Activated naive CD4-positive, alpha-beta T cell treated with anti-CD3 and anti-CD28 coated beads for 36 hours (primary cell): ENCODE data around the gene CDC42EP1. TPM values are rescaled to one million over a fixed set of nuclear protein-coding genes. Genes with fewer than 3 reads are reported as not detected.
A peak's percentile ranks its signal among the peaks of the same experiment; 100 is the strongest.
"Not testable (repeated sequence)": the region's sequence is repeated elsewhere in the genome, so short reads cannot be mapped to it uniquely, and the experiment has no call there.

Experiments
- CTCF ChIA-PET: fragments of 350-600 bp; sonication (Branson Sonifier 250); formaldehyde crosslinking; loops from one replicate; lab custom pipeline; 2021; ENCODE audit warnings: antibody characterized with exemption; lab: Charles Lee
- DNase-seq: peaks from one replicate; pipeline ENCODE4 v3.0.0-alpha.2; 2020
- H3K27ac Mint-ChIP-seq: one replicate; pipeline ENCODE4 v1.8.0; 2021; ENCODE audit warnings: mild to moderate bottlenecking, mixed read lengths
- H3K27me3 Mint-ChIP-seq: one replicate; pipeline ENCODE4 v1.8.0; 2021; ENCODE audit warnings: low read depth, mixed read lengths
- H3K36me3 Mint-ChIP-seq: one replicate; pipeline ENCODE4 v1.8.0; 2021; ENCODE audit warnings: low read depth, mixed read lengths
- H3K4me1 Mint-ChIP-seq: one replicate; pipeline ENCODE4 v1.8.0; 2021; ENCODE audit warnings: low read depth, mixed read lengths
- H3K4me3 Mint-ChIP-seq: one replicate; pipeline ENCODE4 v1.8.0; 2021; ENCODE audit warnings: mild to moderate bottlenecking, moderate library complexity, mixed read lengths
- H3K9me3 Mint-ChIP-seq: one replicate; pipeline ENCODE4 v1.8.0; 2021; ENCODE audit warnings: mixed read lengths
- intact Hi-C: fragments of 100-400 bp; cut with micrococcal nuclease; formaldehyde crosslinking; loops from one replicate; pipeline ENCODE4 v1.15.1; 2023
- total RNA-seq, 2 experiments: library from RNA; stranded (reverse); gene quantifications; one replicate each; pipeline ENCODE4 v1.2.3, GENCODE V29; 2021

The CDC42EP1 gene
- total RNA-seq, 2 experiments from 2014 or later: 1.9 to 2.8 TPM

DNA sequence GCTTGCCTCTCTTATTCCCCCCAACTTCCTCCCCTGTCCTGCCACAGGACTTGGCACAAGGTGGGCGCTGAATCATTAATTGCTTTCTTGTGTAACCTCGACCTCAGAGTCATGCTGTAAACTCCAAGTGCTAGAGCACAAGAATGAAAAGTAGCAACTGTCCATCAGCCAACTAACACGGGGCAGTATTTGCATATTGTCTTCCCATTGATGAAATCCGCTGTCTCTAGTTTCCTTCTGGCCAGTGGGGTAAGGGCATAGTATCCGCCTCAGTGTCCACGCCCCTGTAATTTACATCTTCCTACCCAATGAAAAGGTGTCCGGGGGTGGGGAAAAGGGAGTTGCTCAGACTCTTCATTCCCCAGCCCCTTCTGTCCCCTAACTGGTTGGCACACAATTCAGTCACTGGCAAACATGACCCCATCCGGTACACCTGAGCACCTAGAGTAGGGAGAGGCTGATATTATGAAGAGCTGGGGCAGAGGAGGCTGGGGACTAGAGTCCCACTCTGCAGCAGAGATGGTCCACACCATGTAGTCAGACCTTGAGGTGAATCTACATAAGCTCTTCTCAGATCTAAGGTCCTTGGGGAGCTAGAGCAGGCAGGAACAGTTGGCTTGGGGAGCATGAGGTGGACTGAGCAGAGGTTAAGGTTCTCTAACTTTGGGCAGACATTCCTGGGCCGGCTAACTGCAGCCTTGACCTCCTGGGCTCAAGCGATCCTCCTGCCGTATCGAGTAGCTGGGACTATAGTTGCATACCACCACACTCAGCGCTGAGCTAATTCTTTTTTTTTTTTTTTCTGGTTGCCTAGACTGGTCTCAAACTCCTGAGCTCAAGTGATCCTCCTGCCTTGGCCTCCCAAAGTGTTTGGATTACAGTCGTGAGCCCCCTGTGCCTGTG lies 41.5 kb downstream of the CDC42EP1 start:
- intact Hi-C loops: no loop called here
- no peaks in the 10 kb centered on the region for H3K27me3 Mint-ChIP-seq
- H3K27ac Mint-ChIP-seq: no peak overlapping the region
- no peaks in the 10 kb centered on the region for H3K9me3 Mint-ChIP-seq
- H3K4me1 Mint-ChIP-seq: peaks cover 24% of the 10 kb centered on the region
- no peak overlapping the region for H3K4me3 Mint-ChIP-seq
- CTCF ChIA-PET: interaction anchor here (0.6 to 1.5 kb wide), 7 partner anchors 9 to 62 kb away, joined by 3 to 7 read pairs (median 4); no protein-coding TSS in a partner anchor
- no peak for DNase-seq
- no peaks in the 10 kb centered on the region for H3K36me3 Mint-ChIP-seq

DNA sequence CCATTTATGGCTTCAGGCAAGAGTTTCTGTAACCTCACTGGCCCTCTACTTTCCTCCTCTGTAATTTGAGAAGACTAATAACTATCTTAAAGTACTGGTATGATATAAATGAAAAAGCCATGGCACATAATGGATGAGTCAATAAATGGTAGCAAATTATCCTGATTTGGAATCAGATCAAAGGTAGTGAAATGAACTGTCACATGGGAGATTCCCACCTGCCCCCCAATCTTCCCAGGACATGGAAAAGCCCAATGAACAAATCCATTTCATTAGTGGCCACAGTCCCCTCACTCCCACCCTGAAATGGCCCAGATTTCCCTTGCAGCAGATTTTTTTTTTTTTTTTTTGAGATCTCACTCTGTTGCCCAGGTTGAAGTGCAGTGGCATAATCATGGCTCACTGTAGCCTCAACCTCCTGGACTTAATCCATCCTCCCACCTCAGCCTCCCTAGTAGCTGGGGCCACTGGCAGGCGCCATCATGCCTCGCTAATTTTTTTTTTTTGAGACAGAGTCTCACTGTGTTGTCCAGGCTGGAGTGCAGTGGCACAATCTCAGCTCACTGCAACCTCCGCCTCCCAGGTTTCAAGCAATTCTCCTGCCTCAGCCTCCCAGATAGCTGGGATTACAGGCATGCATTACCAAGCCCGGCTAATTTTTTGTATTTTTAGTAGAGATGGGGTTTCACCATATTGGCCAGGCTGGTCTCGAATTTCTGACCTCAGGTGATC lies 42.4 kb downstream of the CDC42EP1 start:
- H3K36me3 Mint-ChIP-seq, intact Hi-C loops, H3K4me3 Mint-ChIP-seq, DNase-seq, H3K27ac Mint-ChIP-seq, H3K27me3 Mint-ChIP-seq, H3K9me3 Mint-ChIP-seq: not testable (repeated sequence)
- CTCF ChIA-PET: interaction anchor here (0.6 to 3.1 kb wide), 8 partner anchors 10 to 63 kb away, joined by 3 to 23 read pairs (median 4); no protein-coding TSS in a partner anchor
- H3K4me1 Mint-ChIP-seq: peaks cover 34% of the 10 kb centered on the region

DNA sequence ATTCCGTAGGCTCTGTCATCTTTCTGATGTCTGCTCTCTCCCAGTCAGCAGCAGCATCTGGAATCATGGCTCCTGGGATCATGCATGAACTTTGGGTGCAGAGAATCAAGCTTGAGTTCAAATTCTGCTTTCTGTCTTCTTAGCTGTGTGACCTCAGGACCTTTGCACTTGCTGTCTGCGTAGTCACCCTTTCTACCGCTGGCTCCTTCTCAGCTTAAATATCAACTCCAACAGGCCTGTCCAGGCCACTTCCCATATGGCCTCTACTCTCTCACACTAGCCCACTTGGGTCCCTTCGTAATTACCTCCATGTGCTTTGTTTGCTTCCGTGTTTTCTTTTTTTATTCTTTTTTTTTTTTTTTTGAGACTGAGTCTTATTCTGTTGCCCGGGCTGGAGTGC lies 43.8 kb downstream of the CDC42EP1 start:
- no peak for DNase-seq
- Mint-ChIP-seq H3K4me1 (peaks cover 39% of the 10 kb centered on the region), H3K36me3 (no peaks in the 10 kb centered on the region), H3K9me3 (no peaks in the 10 kb centered on the region), H3K27me3 (no peaks in the 10 kb centered on the region), H3K27ac (no peak overlapping the region), H3K4me3 (no peak overlapping the region)
- intact Hi-C loops: no loop called here
- CTCF ChIA-PET: interaction anchor here (0.7 to 3.1 kb wide), 3 partner anchors 12 to 118 kb away, joined by 3 to 23 read pairs (median 7); partner anchors contain the start of gene MFNG

DNA sequence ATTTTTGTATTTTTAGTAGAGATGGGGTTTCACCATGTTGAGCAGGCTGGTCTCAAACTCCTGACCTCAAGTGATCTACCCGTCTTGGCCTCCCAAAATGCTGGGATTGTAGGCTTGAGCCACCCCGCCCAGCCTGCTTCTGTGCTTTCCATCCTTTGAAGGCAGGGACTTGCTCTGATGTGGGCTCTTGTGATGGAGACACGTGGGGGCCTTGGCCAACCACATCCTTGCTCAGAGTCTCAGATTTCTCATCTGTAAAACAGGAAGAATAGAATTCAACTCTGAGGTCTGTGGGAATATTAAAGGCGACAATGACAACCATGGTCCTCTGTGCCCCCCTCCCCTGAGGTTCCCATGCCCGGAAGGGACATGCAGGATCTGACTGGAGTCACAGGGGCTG lies 44.6 kb downstream of the CDC42EP1 start:
- Mint-ChIP-seq H3K36me3 (no peaks in the 10 kb centered on the region), H3K9me3 (no peaks in the 10 kb centered on the region), H3K27ac (no peak overlapping the region), H3K27me3 (no peaks in the 10 kb centered on the region), H3K4me3 (no peak overlapping the region), H3K4me1 (peaks cover 43% of the 10 kb centered on the region)
- peak; percentile 70 for DNase-seq
- CTCF ChIA-PET: interaction anchor here (1.1 to 4.0 kb wide), 4 partner anchors 12 to 41 kb away, joined by 4 to 23 read pairs (median 15); no protein-coding TSS in a partner anchor
- intact Hi-C loops: loop anchor here (5.0 kb wide), 1 partner anchor 202 kb away; the partner anchor contains the start of gene GCAT

DNA sequence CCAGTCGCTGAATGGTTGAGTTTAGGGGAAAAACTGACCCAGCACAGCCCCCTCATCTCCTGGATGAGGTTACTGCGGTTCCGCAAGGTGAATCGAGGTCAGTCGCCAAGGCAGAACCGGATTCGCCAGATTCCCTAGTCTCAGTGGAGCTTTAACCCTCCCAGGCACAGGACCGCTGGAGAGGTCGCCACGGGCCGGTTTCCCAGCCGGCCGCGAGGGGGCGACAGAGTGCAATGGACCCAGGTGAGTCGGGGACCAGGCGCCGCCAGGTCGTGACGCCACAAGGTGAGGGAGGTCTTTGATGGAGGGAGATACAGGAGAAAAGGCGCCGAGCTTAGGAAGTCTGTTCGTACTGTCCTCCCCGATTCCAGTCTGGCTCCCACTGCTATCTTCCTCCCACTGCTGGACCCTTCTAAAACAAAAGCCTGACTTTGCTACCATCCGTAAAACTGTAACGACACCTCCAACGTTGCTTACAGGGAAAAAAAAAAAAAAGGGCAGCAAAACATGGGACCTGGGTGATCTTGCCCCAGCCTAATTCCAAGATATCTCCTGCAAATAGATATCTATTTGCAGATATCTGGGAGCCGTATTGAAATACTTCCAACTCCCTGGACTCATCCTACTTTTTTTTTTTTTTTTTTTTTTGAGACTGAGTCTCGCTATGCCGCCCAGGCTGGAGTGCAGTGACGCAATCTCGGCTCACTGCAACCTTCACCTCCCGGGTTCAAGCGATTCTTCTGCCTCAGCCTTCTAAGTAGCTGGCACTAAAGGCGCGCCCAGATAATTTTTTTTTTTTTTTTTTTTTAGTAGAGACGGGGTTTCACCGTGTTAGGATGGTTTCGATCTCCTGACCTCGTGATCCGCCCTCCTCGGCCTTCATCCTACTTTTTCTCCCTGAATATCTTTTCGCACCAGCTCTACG lies 47.0 kb downstream of the CDC42EP1 start:
- CTCF ChIA-PET: interaction anchor here (0.7 to 5.0 kb wide), 29 partner anchors 10 to 365 kb away, joined by 3 to 42 read pairs (median 4); partner anchors contain the start of gene NOL12
- peak overlapping the region; percentile 98 for H3K27ac Mint-ChIP-seq
- no peaks in the 10 kb centered on the region for H3K36me3 Mint-ChIP-seq
- H3K27me3 Mint-ChIP-seq: no peaks in the 10 kb centered on the region
- H3K9me3 Mint-ChIP-seq: no peaks in the 10 kb centered on the region
- peaks cover 53% of the 10 kb centered on the region for H3K4me1 Mint-ChIP-seq
- DNase-seq: peak; percentile 94
- intact Hi-C loops: loop anchor here (5.0 kb wide), 1 partner anchor 200 kb away; the partner anchor contains the start of gene GCAT
- peak overlapping the region; percentile 76 for H3K4me3 Mint-ChIP-seq

DNA sequence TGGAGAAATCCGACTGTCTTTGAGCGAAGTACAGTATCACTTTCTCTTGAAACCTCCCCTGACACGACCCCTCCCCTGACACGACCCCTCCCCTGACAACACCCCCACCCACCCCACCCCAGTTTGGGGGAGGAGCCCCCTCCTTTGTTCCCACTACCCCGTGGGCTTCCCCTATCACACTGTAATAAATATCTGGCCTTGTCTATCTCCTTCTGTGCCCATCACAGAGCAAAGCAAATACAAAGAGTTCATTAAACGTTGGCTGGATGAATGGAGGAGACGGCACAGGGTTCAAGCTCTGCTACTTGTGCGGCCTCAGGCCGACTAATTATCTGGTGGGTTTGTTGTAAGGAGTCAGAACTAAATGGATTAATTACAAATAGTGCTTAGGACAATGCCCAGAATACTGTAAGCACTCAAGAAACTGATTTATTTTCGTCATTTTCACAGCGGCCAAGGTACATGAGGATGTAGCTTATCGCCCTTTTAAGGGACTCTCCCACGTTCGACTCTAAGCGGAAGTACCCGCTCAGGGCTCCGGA lies 47.7 kb downstream of the CDC42EP1 start:
- intact Hi-C loops: loop anchor here (1.0 to 5.0 kb wide), 12 partner anchors 16 to 486 kb away; partner anchors contain the start of genes ANKRD54, EIF3L, GCAT and NOL12
- Mint-ChIP-seq H3K4me3 (peak overlapping the region; percentile 76), H3K36me3 (no peaks in the 10 kb centered on the region), H3K27ac (peak overlapping the region; percentile 98), H3K4me1 (peaks cover 50% of the 10 kb centered on the region), H3K9me3 (no peaks in the 10 kb centered on the region), H3K27me3 (no peaks in the 10 kb centered on the region)
- DNase-seq: no peak
- CTCF ChIA-PET: interaction anchor here (0.7 to 5.0 kb wide), 14 partner anchors 16 to 255 kb away, joined by 3 to 42 read pairs (median 14); partner anchors contain the start of genes MFNG and NOL12

DNA sequence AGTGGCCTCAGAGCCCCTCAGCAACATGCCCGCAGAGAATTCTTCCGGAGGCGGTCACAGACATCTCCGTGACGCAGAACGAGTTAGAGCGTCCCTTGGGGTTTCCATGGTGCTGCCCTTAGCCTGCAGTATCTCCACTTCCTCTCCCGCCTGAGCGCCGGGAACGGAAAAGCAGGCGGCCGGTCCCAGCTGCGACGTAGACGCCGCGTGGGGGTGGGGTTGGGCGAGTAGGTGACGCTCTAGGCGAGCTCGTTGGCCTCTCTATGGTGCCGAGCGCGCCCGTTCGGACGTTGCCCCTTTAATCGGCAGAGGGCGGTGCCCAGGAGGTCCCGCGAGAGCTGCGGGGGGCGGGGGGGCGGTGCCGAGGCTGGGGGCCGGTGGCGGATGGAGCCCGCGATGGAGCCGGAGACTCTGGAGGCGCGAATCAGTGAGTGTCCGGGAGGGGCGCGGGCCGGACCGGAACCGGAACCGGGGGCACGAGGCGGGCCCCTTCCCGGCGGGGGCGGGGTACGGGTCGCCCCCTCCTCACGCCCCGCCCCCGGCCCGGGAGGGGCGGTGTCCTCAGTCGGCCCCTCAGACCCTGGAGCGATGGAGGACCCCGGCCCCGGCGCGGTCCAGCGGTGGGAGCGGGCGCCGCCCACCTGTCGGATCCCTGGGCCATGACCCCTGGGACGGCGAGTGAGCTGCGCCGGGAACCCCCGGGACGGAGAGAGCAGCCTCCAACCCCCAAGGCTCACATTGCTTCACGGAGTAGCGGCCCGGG lies 48.4 kb downstream of the CDC42EP1 start, which contains the start of gene GGA1:
Gene GGA1 (plus strand): TSS at position 358 of the 763 bp plus-strand sequence. CDS start 27 bp downstream, at position 385.
- CTCF ChIA-PET: interaction anchor here (0.7 to 5.0 kb wide), 15 partner anchors 13 to 255 kb away, joined by 3 to 42 read pairs (median 5); partner anchors contain the start of gene MFNG
- DNase-seq: peak; percentile 98
- Mint-ChIP-seq H3K4me1 (peaks cover 50% of the 10 kb centered on the region), H3K36me3 (no peaks in the 10 kb centered on the region), H3K27me3 (no peaks in the 10 kb centered on the region), H3K27ac (peak within 1 kb of the TSS; percentile 98), H3K4me3 (peak within 1 kb of the TSS; percentile 86), H3K9me3 (no peaks in the 10 kb centered on the region)
- intact Hi-C loops: loop anchor here (1.0 to 5.0 kb wide), 12 partner anchors 16 to 486 kb away; partner anchors contain the start of genes ANKRD54, EIF3L, GCAT and NOL12

DNA sequence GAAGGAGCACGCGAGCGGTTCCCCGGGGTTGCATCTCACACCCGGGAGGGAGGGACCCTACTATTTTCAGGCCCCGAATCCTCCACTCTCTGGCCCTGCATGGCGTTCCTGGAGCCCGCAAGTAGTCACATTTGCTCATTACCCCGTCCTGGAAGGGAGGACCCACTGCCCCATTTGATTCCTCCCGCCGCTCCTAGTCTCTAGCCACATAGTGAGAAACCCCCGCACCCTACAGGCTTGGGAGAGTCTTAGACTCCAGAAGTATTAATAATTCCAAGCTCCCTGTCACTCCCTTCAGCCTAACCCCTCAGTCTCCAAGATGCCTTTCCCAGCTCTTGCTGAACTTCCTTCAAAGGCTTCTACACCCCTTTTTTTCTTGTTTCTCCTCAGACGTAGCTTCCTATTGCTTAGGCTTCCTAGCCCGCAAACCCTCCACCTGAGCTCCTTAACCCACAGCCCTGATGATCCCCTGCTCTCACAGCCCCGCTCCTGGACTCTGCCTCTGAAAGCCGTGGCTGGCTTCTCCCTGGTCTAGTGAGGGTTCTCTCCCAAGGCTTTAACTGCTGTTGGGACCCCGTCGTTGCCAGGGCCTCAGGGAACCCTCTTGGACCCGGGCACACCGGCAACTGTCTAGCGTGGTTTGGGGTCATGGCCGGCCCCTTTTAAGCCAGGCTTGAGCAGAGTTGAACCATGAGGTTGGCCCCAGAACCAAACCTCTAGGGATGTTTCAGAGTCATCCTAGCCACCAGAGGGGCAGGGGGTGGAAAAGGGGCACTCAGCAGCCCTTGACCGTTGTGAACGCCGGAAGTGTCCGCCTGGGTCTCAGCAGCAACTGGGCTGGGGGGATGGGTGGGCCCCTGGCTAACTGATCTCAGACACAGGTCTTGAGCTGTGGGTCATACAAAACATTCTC lies 49.2 kb downstream of the CDC42EP1 start:
- DNase-seq: peak; percentile 55
- H3K9me3 Mint-ChIP-seq: no peaks in the 10 kb centered on the region
- peak overlapping the region; percentile 79 for H3K27ac Mint-ChIP-seq
- CTCF ChIA-PET: interaction anchor here (0.7 to 5.0 kb wide), 9 partner anchors 12 to 77 kb away, joined by 3 to 42 read pairs (median 4); partner anchors contain the start of gene NOL12
- H3K36me3 Mint-ChIP-seq: no peaks in the 10 kb centered on the region
- H3K27me3 Mint-ChIP-seq: no peaks in the 10 kb centered on the region
- intact Hi-C loops: loop anchor here (2.0 to 5.0 kb wide), 2 partner anchors 17 to 198 kb away; partner anchors contain the start of gene GCAT
- peak overlapping the region; percentile 86 for H3K4me3 Mint-ChIP-seq
- peaks cover 47% of the 10 kb centered on the region for H3K4me1 Mint-ChIP-seq

DNA sequence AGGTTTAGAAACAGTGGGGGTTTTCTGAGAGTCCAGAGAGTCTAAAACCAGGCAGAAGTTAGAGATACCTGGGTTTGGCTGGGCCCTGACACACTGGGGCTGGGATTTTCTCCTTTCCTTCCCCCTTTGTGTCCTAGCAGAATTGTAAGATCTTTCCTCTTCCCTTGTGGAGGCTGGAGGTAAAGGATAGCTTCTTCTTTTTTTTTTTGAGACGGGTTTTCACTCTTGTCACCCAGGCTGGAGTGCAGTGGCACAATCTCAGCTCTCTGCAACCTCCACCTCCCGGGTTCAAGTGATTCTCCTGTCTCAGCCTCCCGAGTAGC lies 49.8 kb downstream of the CDC42EP1 start:
- H3K9me3 Mint-ChIP-seq, H3K36me3 Mint-ChIP-seq, DNase-seq, intact Hi-C loops, H3K27me3 Mint-ChIP-seq: not testable (repeated sequence)
- H3K4me1 Mint-ChIP-seq: peaks cover 42% of the 10 kb centered on the region
- CTCF ChIA-PET: interaction anchor here (0.9 to 5.0 kb wide), 5 partner anchors 18 to 76 kb away, joined by 3 to 29 read pairs (median 4); partner anchors contain the start of gene NOL12
- peak overlapping the region; percentile 86 for H3K4me3 Mint-ChIP-seq
- H3K27ac Mint-ChIP-seq: peak overlapping the region; percentile 79
